GM21390 (cell line): Measurements from ENCODE around the gene PRRC1.

Source experiments
- ATAC-seq: cut with Tn5 transposase; IDR thresholded peaks from one replicate; pipeline ENCODE4 v1.9.1; 2021; ENCODE audit not compliant: unreplicated experiment

Gene PRRC1

DNA sequence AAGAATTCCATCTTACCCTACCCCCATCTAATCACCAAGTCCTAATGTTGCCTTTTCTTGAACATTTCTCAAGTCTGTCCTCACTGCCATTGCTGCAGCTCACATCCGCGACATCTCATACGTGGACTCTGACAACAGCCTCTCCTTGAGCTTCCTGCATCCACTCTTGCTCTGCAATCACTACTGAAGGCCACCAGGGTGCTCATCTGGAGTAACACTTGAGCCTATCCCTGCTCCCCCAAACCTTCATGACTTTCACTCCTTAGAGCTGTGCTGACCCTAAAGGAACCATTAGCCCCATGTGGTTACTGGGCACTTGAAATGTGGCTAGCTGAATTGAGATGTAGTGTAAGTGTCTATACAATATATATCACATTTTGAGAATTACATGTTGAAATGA is 85.0 kb downstream of the PRRC1 start:
- no peak for ATAC-seq

GRCh38 chr5:127602896-127603844 is 85.7 kb downstream of the PRRC1 start:
- no peak for ATAC-seq
